ENCODE data around the gene NDUFA12. TPM values are rescaled to one million over a fixed set of nuclear protein-coding genes. Genes with fewer than 3 reads are reported as not detected.

The NDUFA12 gene
- total RNA-seq, result 189 and 202 TPM in 2 replicates

DNA sequence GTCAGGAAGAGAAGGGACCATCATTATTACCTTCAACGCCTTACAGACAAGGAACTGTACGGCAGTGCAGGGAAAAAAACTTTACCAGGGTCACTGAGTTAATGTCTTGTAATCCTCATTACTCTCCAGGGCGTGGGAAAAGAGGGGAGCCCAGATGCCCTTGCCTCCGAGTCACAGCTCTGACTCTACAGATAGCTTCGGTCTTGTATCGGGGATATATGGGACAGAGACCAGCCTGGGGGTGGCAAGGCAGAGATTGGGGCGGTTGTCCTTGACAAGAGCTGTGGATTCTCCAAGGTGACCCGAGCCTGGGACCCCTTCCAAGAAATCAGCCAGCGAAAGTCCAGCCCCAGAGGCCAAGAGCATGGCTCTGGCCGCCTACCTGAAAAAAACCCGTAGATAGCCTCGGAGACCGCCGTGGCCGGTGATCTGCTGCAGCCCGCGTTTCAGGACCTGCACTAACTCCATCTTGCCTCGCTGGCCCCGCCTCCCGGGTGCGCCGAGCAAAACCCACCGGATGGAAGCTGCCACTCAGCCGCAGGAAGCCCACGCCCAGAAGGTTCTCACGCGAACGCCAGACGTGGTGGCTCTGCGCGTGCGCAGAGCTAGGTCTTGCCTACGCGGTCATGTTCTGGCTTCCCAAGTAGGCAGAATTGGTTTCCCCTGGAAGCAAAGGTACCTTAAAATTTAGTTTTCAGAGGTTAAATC lies at the start of gene NDUFA12:
NDUFA12 (minus strand) TSS at position 485 of the 708 bp plus-strand sequence; CDS start at position 468, 17 bp downstream.

Other genes with a start within 250 kb of the NDUFA12 start
- gene NR2C1, start 69.9 kb upstream of the NDUFA12 start, total RNA-seq, result 17.1 and 20.5 TPM in 2 replicates
- gene FGD6, start 213.8 kb upstream of the NDUFA12 start, total RNA-seq, result 2.5 and 3.3 TPM in 2 replicates
- gene VEZT, start 214.1 kb upstream of the NDUFA12 start, total RNA-seq, result 28.2 and 29.8 TPM in 2 replicates